ENCODE data around the gene PTPN6.

DNA sequence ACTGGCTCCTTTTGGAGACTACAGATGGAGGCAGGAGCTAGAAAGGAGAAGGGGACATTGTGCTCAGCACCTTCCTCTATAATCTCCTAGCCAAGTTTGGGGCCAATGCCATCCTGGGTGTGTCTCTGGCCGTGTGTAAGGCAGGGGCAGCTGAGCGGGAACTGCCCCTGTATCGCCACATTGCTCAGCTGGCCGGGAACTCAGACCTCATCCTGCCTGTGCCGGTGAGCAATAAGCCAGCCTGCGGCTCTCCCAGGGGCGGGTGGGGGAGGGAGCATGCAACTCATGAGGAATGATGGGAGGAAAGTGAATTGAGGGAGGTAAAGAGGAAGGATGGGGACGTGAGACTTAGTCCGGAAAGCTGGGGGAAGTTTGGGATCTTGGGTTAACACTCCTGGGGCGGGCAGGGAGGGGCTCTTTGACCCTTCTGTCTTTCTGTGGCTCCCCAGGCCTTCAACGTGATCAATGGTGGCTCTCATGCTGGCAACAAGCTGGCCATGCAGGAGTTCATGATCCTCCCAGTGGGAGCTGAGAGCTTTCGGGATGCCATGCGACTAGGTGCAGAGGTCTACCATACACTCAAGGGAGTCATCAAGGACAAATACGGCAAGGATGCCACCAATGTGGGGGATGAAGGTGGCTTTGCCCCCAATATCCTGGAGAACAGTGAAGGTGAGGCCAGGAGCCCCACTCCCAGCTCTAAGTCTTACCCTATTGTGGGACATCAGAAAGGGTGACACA lies 33.5 kb upstream of the PTPN6 start:
- TF ChIP-seq, protein P1, sequence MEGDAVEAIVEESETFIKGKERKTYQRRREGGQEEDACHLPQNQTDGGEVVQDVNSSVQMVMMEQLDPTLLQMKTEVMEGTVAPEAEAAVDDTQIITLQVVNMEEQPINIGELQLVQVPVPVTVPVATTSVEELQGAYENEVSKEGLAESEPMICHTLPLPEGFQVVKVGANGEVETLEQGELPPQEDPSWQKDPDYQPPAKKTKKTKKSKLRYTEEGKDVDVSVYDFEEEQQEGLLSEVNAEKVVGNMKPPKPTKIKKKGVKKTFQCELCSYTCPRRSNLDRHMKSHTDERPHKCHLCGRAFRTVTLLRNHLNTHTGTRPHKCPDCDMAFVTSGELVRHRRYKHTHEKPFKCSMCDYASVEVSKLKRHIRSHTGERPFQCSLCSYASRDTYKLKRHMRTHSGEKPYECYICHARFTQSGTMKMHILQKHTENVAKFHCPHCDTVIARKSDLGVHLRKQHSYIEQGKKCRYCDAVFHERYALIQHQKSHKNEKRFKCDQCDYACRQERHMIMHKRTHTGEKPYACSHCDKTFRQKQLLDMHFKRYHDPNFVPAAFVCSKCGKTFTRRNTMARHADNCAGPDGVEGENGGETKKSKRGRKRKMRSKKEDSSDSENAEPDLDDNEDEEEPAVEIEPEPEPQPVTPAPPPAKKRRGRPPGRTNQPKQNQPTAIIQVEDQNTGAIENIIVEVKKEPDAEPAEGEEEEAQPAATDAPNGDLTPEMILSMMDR (IDR thresholded peaks at IDR 0.05) = no peak
- no peak for TF ChIP-seq ZFX (IDR thresholded peaks at IDR 0.05; ENCODE audit: borderline replicate concordance)

Measured in 22Rv1 (cell line).